GM23248 (cell line): ENCODE results near the gene ZNF500. TPM values are rescaled to one million over a fixed set of nuclear protein-coding genes. Genes with fewer than 3 reads are reported as not detected.

Experiments used
- DNase-seq: peaks from one replicate; pipeline ENCODE4 v3.0.0-alpha.2; 2015
- H2AFZ ChIP-seq: fragments of 200-600 bp; sonication (generic); 2 replicates; pipeline ENCODE4 v1.6.1; 2016; ENCODE audit warnings: antibody characterized with exemption
- H3F3A ChIP-seq: fragments of 200-600 bp; sonication (generic); 2 replicates; pipeline ENCODE4 v1.6.1; 2016; ENCODE audit warnings: mild to moderate bottlenecking, antibody characterized with exemption, mixed run types; ENCODE audit not compliant: insufficient read depth
- H3K27ac ChIP-seq: fragments of 200-600 bp; sonication (generic); 2 replicates; pipeline ENCODE4 v1.5.1; 2016; ENCODE audit warnings: mild to moderate bottlenecking
- H3K27me3 ChIP-seq: fragments of 200-600 bp; sonication (generic); replicated peaks from 2 replicates; pipeline ENCODE4 v1.6.1; 2016; ENCODE audit warnings: mild to moderate bottlenecking; ENCODE audit not compliant: insufficient read depth
- H3K36me3 ChIP-seq: fragments of 200-600 bp; sonication (generic); 2 replicates; pipeline ENCODE4 v1.6.1; 2016; ENCODE audit warnings: low read depth, mild to moderate bottlenecking
- H3K4me1 ChIP-seq: fragments of 200-600 bp; sonication (generic); 2 replicates; pipeline ENCODE4 v1.6.1; 2016; ENCODE audit warnings: mild to moderate bottlenecking; ENCODE audit not compliant: insufficient read depth
- H3K4me2 ChIP-seq: fragments of 200-600 bp; sonication (generic); one replicate; pipeline ENCODE4 v1.6.1; 2016; ENCODE audit warnings: mild to moderate bottlenecking; ENCODE audit not compliant: unreplicated experiment
- H3K4me3 ChIP-seq: fragments of 200-600 bp; sonication (generic); 2 replicates; pipeline ENCODE4 v1.5.1; 2016; ENCODE audit warnings: mild to moderate bottlenecking
- H3K79me2 ChIP-seq: fragments of 200-600 bp; sonication (generic); 2 replicates; pipeline ENCODE4 v1.6.1; 2016; ENCODE audit warnings: mild to moderate bottlenecking; ENCODE audit not compliant: insufficient read depth
- H3K9ac ChIP-seq: fragments of 200-600 bp; sonication (generic); 2 replicates; pipeline ENCODE4 v1.6.1; 2016; ENCODE audit warnings: mild to moderate bottlenecking
- H3K9me2 ChIP-seq: fragments of 200-600 bp; sonication (generic); 2 replicates; pipeline ENCODE4 v1.6.1; 2016; ENCODE audit warnings: mixed run types, mild to moderate bottlenecking, moderate library complexity; ENCODE audit not compliant: insufficient read depth
- H3K9me3 ChIP-seq: fragments of 200-600 bp; sonication (generic); one replicate; pipeline ENCODE4 v1.6.1; 2017; ENCODE audit warnings: low read depth
- H4K20me1 ChIP-seq: fragments of 200-600 bp; sonication (generic); 2 replicates; pipeline ENCODE4 v1.6.0; 2016; ENCODE audit not compliant: insufficient read depth
- EZH2 ChIP-seq: fragments of 200-600 bp; sonication (generic); IDR thresholded peaks from 2 replicates; pipeline ENCODE4 v1.6.1; 2018; ENCODE audit warnings: antibody characterized with exemption, mild to moderate bottlenecking; ENCODE audit not compliant: insufficient read depth, poor library complexity, severe bottlenecking
- EZH2phosphoT487 ChIP-seq: fragments of 200-600 bp; sonication (generic); IDR thresholded peaks from 2 replicates; pipeline ENCODE4 v1.6.1; 2018; ENCODE audit warnings: antibody characterized with exemption, moderate library complexity, mild to moderate bottlenecking, low read depth; ENCODE audit not compliant: insufficient read depth
- WGBS, 2 experiments: methylation state at CpG; one replicate each; pipeline ENCODE4 v1.1.6; 2015 to 2017; ENCODE audit warnings: low lambda C conversion rate in 2 of 2, low coverage in 1 of 2; ENCODE audit errors: missing lambda C conversion rate in 2 of 2; 5-methylcytosine and 5-hydroxymethylcytosine counted together
- in situ Hi-C: fragments of 300-500 bp; cut with MboI; formaldehyde crosslinking; loops from 2 replicates; pipeline ENCODE4 v1.15.0; 2020
- polyA plus RNA-seq: library from polyadenylated mRNA; unstranded; fragments of >200 nt; fragmentation: Nextera tagmentation; extraction: Ambion mirVana; gene quantifications from 2 replicates; pipeline ENCODE4 v1.2.1, GENCODE V29; 2016
- total RNA-seq: library from RNA; depleted of rRNA; stranded (reverse); fragments of >200 nt; shearing (Covaris generic); gene quantifications from 2 replicates; pipeline ENCODE4 v1.2.3, GENCODE V29; 2014

The ZNF500 gene
- total and polyA plus RNA-seq, 2 experiments from 2014 or later, result 7.4 to 12.3 TPM

GRCh38 chr16:4811773-4812172 is 44.8 kb upstream of the ZNF500 start:
- H3K4me3 ChIP-seq, result no peak overlapping the region
- H3K27ac ChIP-seq, result no peak overlapping the region
- no peak overlapping the region for H3K9ac ChIP-seq
- H3F3A ChIP-seq, result peaks cover 3% of the 10 kb centered on the region; the same call in 1 of the 2 replicates
- H2AFZ ChIP-seq, result no peak overlapping the region
- H4K20me1 ChIP-seq, result no peaks in the 10 kb centered on the region
- H3K4me2 ChIP-seq, result no peak overlapping the region
- peaks cover 41% of the 10 kb centered on the region for H3K36me3 ChIP-seq
- 92 to 93% methylated on average over 8 to 9 of the region's 9 CpGs for WGBS, 2 experiments
- no peaks in the 10 kb centered on the region for H3K9me2 ChIP-seq
- no peaks in the 10 kb centered on the region for H3K4me1 ChIP-seq
- no peaks in the 10 kb centered on the region for H3K27me3 ChIP-seq
- H3K79me2 ChIP-seq, result no peaks in the 10 kb centered on the region
- TF ChIP-seq EZH2phosphoT487, result no peak
- no peak for TF ChIP-seq EZH2
- no peak for DNase-seq
- in situ Hi-C loops, result no loop called here
- H3K9me3 ChIP-seq, result no peaks in the 10 kb centered on the region

GRCh38 chr16:4811242-4811641 is 44.3 kb upstream of the ZNF500 start:
- DNase-seq, result no peak
- in situ Hi-C loops, result no loop called here
- H3K4me2 ChIP-seq, result no peak overlapping the region
- no peak overlapping the region for H3K4me3 ChIP-seq
- H3K9me2 ChIP-seq, result no peaks in the 10 kb centered on the region
- H3K36me3 ChIP-seq, result peaks cover 37% of the 10 kb centered on the region
- H2AFZ ChIP-seq, result no peak overlapping the region
- H3K27me3 ChIP-seq, result no peaks in the 10 kb centered on the region
- H4K20me1 ChIP-seq, result no peaks in the 10 kb centered on the region
- H3K4me1 ChIP-seq, result no peaks in the 10 kb centered on the region
- TF ChIP-seq EZH2phosphoT487, result no peak
- TF ChIP-seq EZH2, result no peak
- no peaks in the 10 kb centered on the region for H3K9me3 ChIP-seq
- WGBS, 2 experiments, result 96 to 98% methylated on average over 3 of the region's 3 CpGs
- H3K9ac ChIP-seq, result no peak overlapping the region
- peaks cover 3% of the 10 kb centered on the region; the same call in 1 of the 2 replicates for H3F3A ChIP-seq
- no peaks in the 10 kb centered on the region for H3K79me2 ChIP-seq
- H3K27ac ChIP-seq, result no peak overlapping the region

GRCh38 chr16:4806280-4806679 is 39.3 kb upstream of the ZNF500 start:
- H3K4me3 ChIP-seq, result no peak overlapping the region
- H3K9me2 ChIP-seq, result no peaks in the 10 kb centered on the region
- no peaks in the 10 kb centered on the region; the same call in none of the 2 replicates for H3K4me1 ChIP-seq
- H3K4me2 ChIP-seq, result no peak overlapping the region
- H3F3A ChIP-seq, result peaks cover 9% of the 10 kb centered on the region; the same call in 1 of the 2 replicates
- peaks cover 12% of the 10 kb centered on the region; the same call in 1 of the 2 replicates for H3K36me3 ChIP-seq
- no peak for TF ChIP-seq EZH2phosphoT487
- no peak for TF ChIP-seq EZH2
- no peaks in the 10 kb centered on the region for H3K79me2 ChIP-seq
- no peaks in the 10 kb centered on the region for H3K27me3 ChIP-seq
- 99% methylated on average over 6 of the region's 6 CpGs for WGBS, 2 experiments
- H3K27ac ChIP-seq, result no peak overlapping the region
- in situ Hi-C loops, result no loop called here
- no peaks in the 10 kb centered on the region for H4K20me1 ChIP-seq
- H3K9me3 ChIP-seq, result no peaks in the 10 kb centered on the region
- H3K9ac ChIP-seq, result no peak overlapping the region
- DNase-seq, result no peak
- no peak overlapping the region for H2AFZ ChIP-seq

- Histone ChIP-seq H3K4me3 (no peak overlapping the region), H3K9ac (no peak overlapping the region), H3K79me2 (no peaks in the 10 kb centered on the region), H3K27me3 (no peaks in the 10 kb centered on the region), H3K27ac (no peak overlapping the region), H3K36me3 (peaks cover 11% of the 10 kb centered on the region; the same call in 1 of the 2 replicates), H4K20me1 (no peaks in the 10 kb centered on the region), H3K9me3 (no peaks in the 10 kb centered on the region), H3K4me2 (no peak overlapping the region), H3F3A (peaks cover 9% of the 10 kb centered on the region; the same call in 1 of the 2 replicates), H2AFZ (no peak overlapping the region), H3K4me1 (no peaks in the 10 kb centered on the region; the same call in none of the 2 replicates), H3K9me2 (no peaks in the 10 kb centered on the region)
- in situ Hi-C loops, result no loop called here
- DNase-seq, result no peak
- TF ChIP-seq EZH2 (no peak), EZH2phosphoT487 (no peak)
- 95 to 98% methylated on average over 6 to 11 of the region's 11 CpGs for WGBS, 2 experiments
These were observed 38.3 kb upstream of the ZNF500 start for GRCh38 chr16:4805231-4805630.
